ENCODE measurements around the gene GPANK1.

Gene GPANK1

DNA sequence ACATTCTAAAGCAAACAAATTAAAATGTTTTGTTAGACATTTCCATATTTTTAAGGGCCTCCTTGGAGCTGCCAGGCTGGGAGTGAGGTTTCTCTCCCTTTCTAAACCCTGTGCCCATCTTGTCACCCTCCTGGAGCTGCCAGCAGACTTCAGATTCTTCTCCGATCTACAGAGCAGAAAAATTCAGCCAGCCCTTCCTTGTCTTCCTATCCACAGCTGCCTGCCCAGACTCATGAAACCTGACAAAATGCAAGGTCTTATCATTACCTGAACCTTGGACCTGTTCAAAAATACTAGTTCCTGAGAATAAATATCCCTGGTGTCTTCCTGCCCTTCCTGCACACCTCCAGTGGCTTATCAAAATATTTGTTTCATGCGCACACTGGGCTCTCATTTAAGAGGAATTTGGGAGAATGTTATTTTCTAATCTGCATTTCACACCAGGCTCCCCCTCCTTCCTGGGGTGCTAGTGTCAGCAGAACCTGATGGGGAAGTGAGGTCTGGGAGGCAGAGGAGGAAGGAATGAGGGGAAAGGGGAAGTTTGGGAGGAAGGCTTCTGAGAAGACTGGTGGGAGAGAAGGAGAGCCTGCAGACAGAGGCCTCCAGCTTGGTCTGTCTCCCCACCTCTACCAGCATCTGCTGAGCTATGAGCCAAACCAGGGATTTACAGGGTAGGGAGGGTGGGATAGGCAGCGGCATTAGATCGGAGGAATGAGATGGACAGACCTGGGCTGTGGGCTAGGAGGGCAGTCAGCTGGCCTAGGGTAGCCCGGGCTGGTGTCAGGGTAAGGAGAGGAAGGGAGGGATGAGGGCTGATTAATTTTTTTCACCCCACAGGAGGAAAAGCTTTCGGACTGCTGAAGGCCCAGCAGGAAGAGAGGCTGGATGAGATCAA lies 49.9 kb downstream of the GPANK1 start, which contains the start of gene AIF1:
Gene AIF1, plus strand, starts transcription at position 551 of the 895 bp plus-strand sequence. Its CDS starts 96 bp downstream, at position 647.
- no peak for DNase-seq

DNA sequence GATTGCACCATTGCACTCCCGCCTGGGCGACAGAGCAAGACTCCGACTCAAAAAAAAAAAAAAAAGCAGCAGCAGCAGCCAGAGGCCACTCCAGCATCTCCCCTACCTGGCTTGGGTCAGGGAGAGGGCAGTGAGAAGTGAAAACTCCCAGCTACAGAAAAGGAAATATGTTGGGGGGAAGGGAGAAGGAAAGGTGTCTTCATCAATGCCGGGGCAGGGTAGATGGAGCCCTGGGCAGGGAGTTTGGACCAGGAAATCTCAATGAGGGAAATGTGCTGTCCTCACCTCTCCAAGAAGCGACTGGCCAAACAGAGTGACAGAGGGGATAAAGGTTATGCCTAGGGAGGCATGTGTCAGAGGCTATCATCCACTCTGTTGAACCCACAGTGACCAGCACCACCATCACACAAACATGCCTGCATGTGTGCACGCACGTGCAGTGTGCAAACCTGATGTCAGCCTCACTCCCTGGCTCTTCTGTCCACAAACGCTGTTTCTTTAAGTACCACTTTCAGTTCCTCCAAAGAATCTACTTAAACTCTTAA lies 50.6 kb downstream of the GPANK1 start:
- no peak for DNase-seq

Data from NCI-H2171 treated with DMSO at 0.1 percent for 48 hours (cell line).